COLO829 (cell line): ENCODE data around the gene RPS27.
A peak's percentile ranks its signal among the peaks of the same experiment; 100 is the strongest.
"Not testable (repeated sequence)": the region's sequence is repeated elsewhere in the genome, so short reads cannot be mapped to it uniquely, and the experiment has no call there.

Experiments used
- DNase-seq: peaks from one replicate; pipeline ENCODE4 v3.0.0; 2012; ENCODE audit warnings: low spot score

RPS27 gene

DNA sequence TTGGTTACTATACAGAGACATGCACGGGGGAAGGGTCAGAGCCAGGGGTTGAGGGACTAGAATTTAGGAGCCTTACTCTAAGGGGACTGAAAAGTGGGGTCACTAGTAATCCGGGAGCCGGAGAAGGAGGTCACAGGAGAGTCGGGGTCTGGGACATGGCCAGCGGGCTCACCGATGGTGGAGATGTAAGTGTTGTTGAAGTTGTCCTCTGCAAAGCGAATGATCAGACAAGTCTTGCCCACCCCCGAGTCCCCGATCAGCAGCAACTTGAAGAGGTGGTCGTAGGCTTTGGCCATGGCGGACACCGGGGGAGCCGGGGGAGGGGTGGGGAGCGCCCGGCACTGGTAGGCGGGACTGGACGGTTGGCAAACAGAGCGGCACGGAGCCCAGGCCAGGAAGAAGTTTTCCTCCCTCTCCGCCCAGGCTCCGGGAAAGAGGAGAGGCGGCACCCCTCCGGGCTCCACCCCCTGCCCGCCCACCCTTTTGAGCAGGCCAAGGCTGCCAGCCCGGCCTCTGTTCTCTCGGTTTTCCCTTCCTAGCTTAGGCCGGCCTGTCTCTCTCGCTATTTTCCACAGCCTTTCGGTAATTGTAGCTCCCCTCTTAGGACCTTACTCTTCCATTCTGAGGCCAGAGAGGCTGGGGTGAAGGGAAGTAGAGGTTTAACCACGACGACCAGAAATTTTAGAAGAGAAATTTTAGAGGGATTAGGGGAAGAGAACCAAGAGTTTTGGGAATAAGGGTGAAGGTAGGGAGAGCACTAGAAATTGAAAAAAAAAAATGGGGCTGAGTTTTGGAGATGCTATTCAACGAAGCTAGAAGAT lies 4.4 kb upstream of the RPS27 start, which contains the start of gene RAB13:
TSS of gene RAB13 (minus strand) at position 399 of the 821 bp plus-strand sequence. CDS start at position 296, 103 bp downstream.
- DNase-seq = peak; percentile 95

- DNase-seq = no peak
Measured at GRCh38 chr1:153987621-153988020, 2.9 kb upstream of the RPS27 start.

DNA sequence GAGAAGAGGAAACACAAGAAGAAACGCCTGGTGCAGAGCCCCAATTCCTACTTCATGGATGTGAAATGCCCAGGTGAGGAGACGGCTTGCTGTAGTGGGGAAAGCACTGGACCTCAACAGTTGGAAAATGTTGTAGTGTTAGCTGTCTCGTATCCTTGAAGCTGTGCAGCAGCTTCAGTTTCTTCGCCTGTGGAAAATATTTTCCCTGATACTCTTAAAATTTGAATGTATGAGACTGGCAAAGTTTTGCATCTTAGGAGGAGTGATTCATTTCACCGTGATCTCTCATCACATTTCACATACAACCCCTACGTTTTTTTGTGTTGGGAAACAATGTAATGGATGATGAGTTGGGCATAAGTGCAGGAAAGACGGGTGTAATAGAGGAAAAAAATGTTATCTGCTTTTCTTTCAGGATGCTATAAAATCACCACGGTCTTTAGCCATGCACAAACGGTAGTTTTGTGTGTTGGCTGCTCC lies 629 bp downstream of the RPS27 start:
- no peak for DNase-seq

GRCh38 chr1:153991806-153992205 lies 1.2 kb downstream of the RPS27 start:
- DNase-seq = no peak

- DNase-seq = no peak
Measured at GRCh38 chr1:153995202-153995601, 4.6 kb downstream of the RPS27 start.

DNA sequence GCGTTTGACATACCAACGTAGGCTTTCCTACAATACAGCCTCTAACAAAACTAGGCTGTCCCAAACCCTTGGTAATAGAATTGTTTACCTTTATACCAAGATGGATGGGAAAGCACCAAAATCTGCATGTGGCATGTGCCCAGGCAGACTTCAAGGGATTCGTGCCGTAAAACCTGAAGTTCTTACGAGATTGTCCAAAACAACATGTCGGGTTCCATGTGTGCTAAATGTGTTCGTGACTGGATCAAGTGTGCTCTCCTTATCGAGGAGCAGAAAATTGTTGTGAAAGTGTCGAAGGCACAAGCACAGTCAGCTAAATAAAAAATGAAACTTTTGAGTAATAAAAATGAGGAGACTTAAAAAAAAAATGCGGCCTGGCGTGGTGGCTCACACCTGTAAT lies 5.1 kb downstream of the RPS27 start:
- DNase-seq = no peak

GRCh38 chr1:153996882-153997281 lies 6.3 kb downstream of the RPS27 start:
- not testable (repeated sequence) for DNase-seq

- DNase-seq = no peak
Measured at GRCh38 chr1:154000420-154000819, 9.9 kb downstream of the RPS27 start.

GRCh38 chr1:154006136-154006535 lies 15.6 kb downstream of the RPS27 start:
- DNase-seq = no peak

DNA sequence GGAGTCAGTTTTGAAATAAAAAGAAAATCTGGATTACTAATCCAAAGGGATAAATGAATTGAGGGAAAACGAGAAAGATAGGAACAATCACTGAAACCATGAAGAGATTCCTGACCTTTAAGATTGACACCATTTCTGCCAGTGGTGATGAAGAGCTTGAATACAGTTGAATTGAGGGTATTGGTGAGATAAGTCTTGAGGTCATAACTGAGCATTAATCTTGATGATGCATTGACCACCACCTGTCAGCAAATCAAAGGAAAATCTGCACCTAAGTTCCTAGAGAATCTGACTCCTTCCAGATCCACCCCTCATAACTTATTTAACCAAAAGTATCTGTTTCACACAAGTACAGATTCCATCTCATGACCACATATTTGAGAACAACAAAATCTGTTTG lies 21.6 kb downstream of the RPS27 start:
- no peak for DNase-seq

DNA sequence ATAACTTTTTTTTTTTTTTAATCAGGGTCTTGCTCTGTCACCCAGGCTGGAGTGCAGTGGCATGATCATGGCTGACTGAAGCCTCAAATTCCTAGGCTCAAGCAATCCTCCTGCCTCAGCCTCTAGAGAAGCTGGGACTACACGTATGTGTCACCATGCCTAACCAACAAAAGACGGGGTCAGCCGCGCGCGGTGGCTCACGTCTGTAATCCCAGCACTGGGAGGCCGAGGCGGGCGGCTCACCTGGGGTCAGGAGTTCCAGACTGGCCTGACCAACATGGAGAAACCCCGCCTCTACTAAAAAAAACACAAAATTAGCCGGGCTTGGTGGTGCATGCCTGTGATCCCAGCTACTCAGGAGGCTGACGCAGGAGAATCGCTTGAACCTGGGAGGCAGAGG lies 22.0 kb downstream of the RPS27 start:
- DNase-seq = not testable (repeated sequence)

DNA sequence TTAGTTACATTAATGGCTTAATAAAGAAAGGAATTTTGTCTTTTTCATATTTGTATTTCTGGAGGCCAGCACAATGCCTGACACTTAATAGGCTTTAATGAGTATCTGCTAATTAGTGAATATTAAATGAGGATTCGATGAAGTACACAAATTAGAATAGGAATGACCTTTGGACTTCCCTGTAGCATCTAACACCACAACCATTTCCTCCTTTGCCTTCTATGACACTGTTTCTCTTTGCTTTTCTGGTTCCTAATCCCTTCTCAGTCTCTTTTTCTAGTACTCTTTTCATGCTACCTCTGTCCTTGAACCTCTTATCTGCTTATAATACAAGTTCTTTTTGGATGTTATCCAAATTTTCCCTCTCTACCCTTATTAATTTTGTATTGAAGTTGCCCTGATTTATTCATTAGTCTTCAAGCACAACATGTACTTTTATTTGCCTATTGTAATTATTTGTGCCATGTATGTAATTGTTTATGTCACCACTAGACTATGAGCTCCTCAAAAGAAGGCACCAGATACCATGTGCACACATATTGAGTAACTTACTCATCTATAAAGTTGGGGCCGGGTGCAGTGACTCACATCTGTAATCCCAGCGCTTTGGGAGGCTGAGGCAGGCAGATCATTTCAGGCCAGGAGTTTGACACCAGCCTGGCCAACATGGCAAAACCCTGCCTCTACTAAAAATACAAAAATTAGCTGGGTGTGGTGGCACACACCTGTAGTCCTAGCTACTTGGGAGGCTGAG lies 23.8 kb downstream of the RPS27 start:
- no peak for DNase-seq

GRCh38 chr1:154019269-154019668 lies 28.7 kb downstream of the RPS27 start:
- DNase-seq = no peak

DNA sequence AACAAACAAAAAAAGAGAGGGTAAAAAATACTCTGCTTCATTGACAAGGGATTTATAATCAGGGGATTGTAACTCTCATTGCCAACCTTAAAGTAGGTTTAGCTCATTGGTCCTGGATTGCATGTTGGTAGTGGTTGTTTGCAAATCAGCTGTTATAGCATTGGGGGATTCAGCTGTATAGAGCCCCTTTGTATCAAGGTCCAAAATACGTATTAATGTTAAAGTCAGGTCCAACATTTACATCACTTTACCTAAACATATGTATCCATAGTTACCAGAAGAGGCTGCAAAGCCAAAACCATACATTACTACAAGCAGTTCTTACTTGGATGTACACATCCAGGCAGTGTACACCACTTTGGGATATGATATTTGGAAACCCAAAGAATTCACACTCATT lies 29.4 kb downstream of the RPS27 start:
- no peak for DNase-seq

DNA sequence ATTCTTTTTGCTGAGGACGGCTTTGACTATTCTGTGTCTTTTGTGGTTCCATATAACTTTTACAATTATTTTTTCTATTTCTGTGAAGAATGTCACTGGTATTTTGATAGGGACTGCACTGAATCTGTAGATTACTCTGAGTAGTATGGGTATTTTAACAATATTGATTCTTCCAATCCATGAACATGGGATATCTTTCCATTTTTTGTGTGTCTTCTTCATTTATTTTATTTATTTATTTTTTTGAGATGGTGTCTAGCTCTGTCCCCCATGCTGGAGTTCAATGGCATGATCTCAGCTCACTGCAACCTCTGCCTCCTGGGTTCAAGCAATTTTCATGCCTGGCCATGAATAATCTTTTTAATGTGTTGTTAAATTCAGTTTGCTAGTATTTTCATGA lies 43.1 kb downstream of the RPS27 start:
- DNase-seq = not testable (repeated sequence)
